Karpas-422 (cell line): Measurements from ENCODE around the gene SNX30. TPM values are rescaled to one million over a fixed set of nuclear protein-coding genes. Genes with fewer than 3 reads are reported as not detected.

Experiments used
- DNase-seq: peaks from one replicate; pipeline ENCODE4 v3.0.0-alpha.2; 2015
- H2AFZ ChIP-seq: fragments of 200-600 bp; sonication (generic); 2 replicates; pipeline ENCODE4 v1.6.1; 2014; ENCODE audit warnings: antibody characterized with exemption, low read length, mixed read lengths
- H3K27ac ChIP-seq: fragments of 200-600 bp; sonication (generic); 2 replicates; pipeline ENCODE4 v1.5.1; 2014; ENCODE audit warnings: mild to moderate bottlenecking, low read length, moderate library complexity
- H3K27me3 ChIP-seq: fragments of 200-600 bp; sonication (generic); 2 replicates; pipeline ENCODE4 v1.6.1; 2014; ENCODE audit warnings: low read length, mixed read lengths
- H3K36me3 ChIP-seq: fragments of 200-600 bp; sonication (generic); 2 replicates; pipeline ENCODE4 v1.6.1; 2014; ENCODE audit warnings: low read length, mixed read lengths; ENCODE audit not compliant: insufficient read depth
- H3K4me1 ChIP-seq: fragments of 200-600 bp; sonication (generic); 2 replicates; pipeline ENCODE4 v1.6.1; 2014; ENCODE audit warnings: mild to moderate bottlenecking, low read length, mixed read lengths
- H3K4me2 ChIP-seq: fragments of 200-600 bp; sonication (generic); 2 replicates; pipeline ENCODE4 v1.6.1; 2014; ENCODE audit warnings: low read length, low read depth, mild to moderate bottlenecking; ENCODE audit not compliant: poor library complexity, severe bottlenecking
- H3K4me3 ChIP-seq: fragments of 200-600 bp; sonication (generic); 2 replicates; pipeline ENCODE4 v1.5.1; 2014; ENCODE audit warnings: mild to moderate bottlenecking, antibody characterized with exemption, low read length, mixed read lengths
- H3K79me2 ChIP-seq: fragments of 200-600 bp; sonication (generic); 2 replicates; pipeline ENCODE4 v1.6.1; 2014; ENCODE audit warnings: mild to moderate bottlenecking, low read length, mixed read lengths
- H3K9ac ChIP-seq: fragments of 200-600 bp; sonication (generic); 2 replicates; pipeline ENCODE4 v1.6.0; 2014; ENCODE audit warnings: low read length
- H3K9me2 ChIP-seq: fragments of 200-600 bp; sonication (generic), shearing (Covaris generic); replicated peaks from 2 replicates; pipeline ENCODE4 v1.6.0; 2014; ENCODE audit warnings: mild to moderate bottlenecking, low read length, moderate library complexity; ENCODE audit not compliant: insufficient read depth
- H3K9me3 ChIP-seq: fragments of 300-700, 200-600 bp; sonication (generic); 2 replicates; pipeline ENCODE4 v1.6.1; 2014; ENCODE audit warnings: low read length, mixed read lengths
- H4K20me1 ChIP-seq: fragments of 200-600 bp; sonication (generic); 2 replicates; pipeline ENCODE4 v1.6.1; 2014; ENCODE audit warnings: mild to moderate bottlenecking, antibody characterized with exemption, low read length, low read depth; ENCODE audit not compliant: insufficient read depth
- total RNA-seq: library from RNA; depleted of rRNA; stranded (reverse); fragments of >200 nt; shearing (Covaris generic); gene quantifications from 2 replicates; pipeline ENCODE4 v1.2.3, GENCODE V29; 2014; ENCODE audit warnings: low replicate concordance

The SNX30 gene
- total RNA-seq, 1 experiment from 2014 or later = 43.8 TPM

GRCh38 chr9:112774006-112774996, 23.7 kb downstream of the SNX30 start:
- H3K9me3 ChIP-seq = no peaks in the 10 kb centered on the region
- H2AFZ ChIP-seq = no peak overlapping the region
- H4K20me1 ChIP-seq = peaks cover 42% of the 10 kb centered on the region
- peak overlapping the region; percentile 35; the same call in 1 of the 2 replicates for H3K4me3 ChIP-seq
- H3K79me2 ChIP-seq = peaks cover 80% of the 10 kb centered on the region
- H3K36me3 ChIP-seq = no peaks in the 10 kb centered on the region
- 0 out of 2 replicates have a peak overlapping the region, but pooled peaks have one; percentile 1 for H3K9ac ChIP-seq
- H3K27ac ChIP-seq = peak overlapping the region; percentile 16
- H3K4me2 ChIP-seq = peak overlapping the region; percentile 62
- peak; percentile 52 for DNase-seq
- H3K4me1 ChIP-seq = peaks cover 51% of the 10 kb centered on the region
- no peaks in the 10 kb centered on the region for H3K27me3 ChIP-seq
- H3K9me2 ChIP-seq = no peaks in the 10 kb centered on the region

GRCh38 chr9:112777914-112778313, 27.4 kb downstream of the SNX30 start:
- Histone ChIP-seq H3K9me2 (no peaks in the 10 kb centered on the region), H3K4me2 (no peak overlapping the region), H3K4me1 (peaks cover 62% of the 10 kb centered on the region), H3K27ac (no peak overlapping the region), H3K36me3 (no peaks in the 10 kb centered on the region), H3K9me3 (no peaks in the 10 kb centered on the region), H3K9ac (no peak overlapping the region), H3K79me2 (peaks cover 94% of the 10 kb centered on the region), H4K20me1 (peaks cover 24% of the 10 kb centered on the region; the same call in 1 of the 2 replicates), H3K27me3 (no peaks in the 10 kb centered on the region), H2AFZ (no peak overlapping the region), H3K4me3 (no peak overlapping the region)
- no peak for DNase-seq

- Histone ChIP-seq H3K9me3 (no peaks in the 10 kb centered on the region), H3K4me3 (no peak overlapping the region)
Observed at GRCh38 chr9:112780450-112781036, 30.0 kb downstream of the SNX30 start.

GRCh38 chr9:112782218-112782617, 31.7 kb downstream of the SNX30 start:
- Histone ChIP-seq H3K4me2 (peak overlapping the region; percentile 17), H3K27me3 (no peaks in the 10 kb centered on the region), H3K4me3 (no peak overlapping the region), H3K9me2 (no peaks in the 10 kb centered on the region), H3K79me2 (peaks cover 82% of the 10 kb centered on the region), H3K9me3 (no peaks in the 10 kb centered on the region), H3K4me1 (peaks cover 82% of the 10 kb centered on the region), H3K9ac (no peak overlapping the region), H3K36me3 (no peaks in the 10 kb centered on the region), H2AFZ (no peak overlapping the region), H4K20me1 (no peaks in the 10 kb centered on the region), H3K27ac (no peak overlapping the region; the same call in 1 of the 2 replicates)
- DNase-seq = no peak

More at GRCh38 chr9:112780450-112781036, 30.0 kb downstream of the SNX30 start:
- no peak for DNase-seq
- Histone ChIP-seq H3K4me2 (no peak overlapping the region), H2AFZ (no peak overlapping the region), H3K36me3 (no peaks in the 10 kb centered on the region), H3K27me3 (no peaks in the 10 kb centered on the region), H3K27ac (no peak overlapping the region), H3K9ac (no peak overlapping the region), H3K9me2 (no peaks in the 10 kb centered on the region), H3K4me1 (peaks cover 65% of the 10 kb centered on the region), H3K79me2 (peaks cover 91% of the 10 kb centered on the region), H4K20me1 (peaks cover 12% of the 10 kb centered on the region; the same call in 1 of the 2 replicates)

- H3K9me3 ChIP-seq = no peaks in the 10 kb centered on the region
- H4K20me1 ChIP-seq = no peaks in the 10 kb centered on the region
- H3K4me2 ChIP-seq = peak overlapping the region; percentile 10
- peaks cover 81% of the 10 kb centered on the region for H3K79me2 ChIP-seq
- H3K27me3 ChIP-seq = no peaks in the 10 kb centered on the region
- H3K36me3 ChIP-seq = no peaks in the 10 kb centered on the region
- peaks cover 93% of the 10 kb centered on the region for H3K4me1 ChIP-seq
- no peak overlapping the region for H3K4me3 ChIP-seq
- 0 out of 2 replicates have a peak overlapping the region, but pooled peaks have one; percentile 1 for H3K27ac ChIP-seq
- no peak for DNase-seq
- H3K9ac ChIP-seq = no peak overlapping the region
- H2AFZ ChIP-seq = no peak overlapping the region
- no peaks in the 10 kb centered on the region for H3K9me2 ChIP-seq
Observed at GRCh38 chr9:112783551-112783954, 33.0 kb downstream of the SNX30 start.

- Histone ChIP-seq H3K9ac (no peak overlapping the region), H3K9me3 (no peaks in the 10 kb centered on the region), H4K20me1 (no peaks in the 10 kb centered on the region), H3K36me3 (no peaks in the 10 kb centered on the region), H3K4me3 (no peak overlapping the region), H3K4me1 (peaks cover 95% of the 10 kb centered on the region), H3K79me2 (peaks cover 79% of the 10 kb centered on the region), H3K9me2 (no peaks in the 10 kb centered on the region), H2AFZ (no peak overlapping the region), H3K27ac (0 out of 2 replicates have a peak overlapping the region, but pooled peaks have one; percentile 94), H3K27me3 (no peaks in the 10 kb centered on the region), H3K4me2 (no peak overlapping the region)
- no peak for DNase-seq
Observed at GRCh38 chr9:112784020-112784785, 33.6 kb downstream of the SNX30 start.

- peak overlapping the region; percentile 53; the same call in 1 of the 2 replicates for H3K4me3 ChIP-seq
- H3K9me3 ChIP-seq = no peaks in the 10 kb centered on the region
- H4K20me1 ChIP-seq = no peaks in the 10 kb centered on the region
- peaks cover 81% of the 10 kb centered on the region for H3K79me2 ChIP-seq
- no peaks in the 10 kb centered on the region for H3K27me3 ChIP-seq
- DNase-seq = no peak
- peak overlapping the region; percentile 94 for H3K27ac ChIP-seq
- no peaks in the 10 kb centered on the region for H3K9me2 ChIP-seq
- H3K4me1 ChIP-seq = peaks cover 98% of the 10 kb centered on the region
- no peak overlapping the region for H2AFZ ChIP-seq
- H3K4me2 ChIP-seq = peak overlapping the region; percentile 80
- peak overlapping the region; percentile 57 for H3K9ac ChIP-seq
- no peaks in the 10 kb centered on the region for H3K36me3 ChIP-seq
Observed at GRCh38 chr9:112785986-112786385, 35.4 kb downstream of the SNX30 start.
